K562 (cell line): ENCODE data around the gene ZCCHC8. TPM values are rescaled to one million over a fixed set of nuclear protein-coding genes. Genes with fewer than 3 reads are reported as not detected.

ENCODE experiments used
- ATAC-seq: fragments of 200-7000 bp; cut with Tn5 transposase; 3 replicates; pipeline ENCODE4 v1.9.1; 2020; ENCODE audit warnings: moderate library complexity
- BruUV-seq: library from RNA; stranded (reverse); fragments of 400-500 nt; replicated peaks from 2 replicates; lab custom pipeline; 2021; lab: Mats Ljungman, UMichigan
- CTCF ChIA-PET: fragments of 300-600 bp; formaldehyde crosslinking; extraction: SDS; loops from one replicate; lab custom pipeline; 2021; ENCODE audit warnings: low intra/inter-chr PET ratio; lab: Yijun Ruan, JAX
- POLR2A ChIA-PET: fragments of 300-600, 350-650 bp; sonication (Branson Sonifier 250); formaldehyde crosslinking; extraction: SDS; loops from one replicate; lab custom pipeline; 2021; ENCODE audit warnings: antibody characterized with exemption, inconsistent platforms; lab: Yijun Ruan, JAX
- DNase-seq, 4 experiments: peaks; one replicate each; pipeline versions ENCODE4 v3.0.0 to v3.0.0-alpha.2; 2011 to 2018; ENCODE audit warnings: low spot score in 3 of 4, mixed read lengths in 3 of 4; ENCODE audit errors: extremely low read depth in 1 of 4
- FAIRE-seq: peaks from 2 replicates; lab custom pipeline; 2011; peaks lifted over from hg19 to GRCh38; lab: Jason Lieb, UNC
- H2AFZ ChIP-seq: 2 replicates; pipeline ENCODE4 v1.6.0; 2011; ENCODE audit warnings: low read depth, low read length, control low read depth, inconsistent platforms
- H3K27ac ChIP-seq: fragments of 200-600 bp; 3 replicates; pipeline ENCODE4 v1.8.0; 2011; ENCODE audit warnings: low read depth, mild to moderate bottlenecking, control low read depth, inconsistent platforms, low read length, moderate library complexity, mixed read lengths; ENCODE audit errors: extremely low read depth
- H3K27me3 ChIP-seq, 2 experiments: fragments of 300-600 bp in 1 of 2; 2 replicates in 1 of 2; 3 replicates in 1 of 2; pipeline versions ENCODE4 v1.6.0 to v1.8.0; 2011; ENCODE audit warnings: inconsistent platforms in 2 of 2, low read length in 2 of 2, mild to moderate bottlenecking in 1 of 2, mixed read lengths in 1 of 2, moderate library complexity in 1 of 2; ENCODE audit not compliant: control insufficient read depth in 2 of 2, insufficient read depth in 2 of 2
- H3K36me3 ChIP-seq: fragments of 300-600 bp; 3 replicates; pipeline ENCODE4 v1.8.0; 2011; ENCODE audit warnings: mild to moderate bottlenecking, low read length, inconsistent platforms; ENCODE audit not compliant: control insufficient read depth, insufficient read depth
- H3K4me1 ChIP-seq, 2 experiments: fragments of 200-600 bp in 1 of 2; replicated peaks in 1 of 2; 2 replicates in 1 of 2; 3 replicates in 1 of 2; pipeline versions ENCODE4 v1.5.1 to v1.8.0; 2011; ENCODE audit warnings: inconsistent platforms in 2 of 2, low read length in 2 of 2, mild to moderate bottlenecking in 1 of 2, mixed read lengths in 1 of 2, moderate library complexity in 1 of 2; ENCODE audit not compliant: control insufficient read depth in 2 of 2, insufficient read depth in 2 of 2
- H3K4me2 ChIP-seq: 2 replicates; pipeline ENCODE4 v1.6.1; 2011; ENCODE audit warnings: low read length, control low read depth, inconsistent platforms, mixed read lengths; ENCODE audit not compliant: insufficient read depth
- H3K4me3 ChIP-seq: fragments of 200-600 bp; sonication (generic), shearing (Covaris generic); 2 replicates; pipeline ENCODE4 v1.5.1; 2016; ENCODE audit warnings: control low read depth, inconsistent platforms
- H3K79me2 ChIP-seq: fragments of 200-600 bp; 3 replicates; pipeline ENCODE4 v1.8.0; 2011; ENCODE audit warnings: low read length, inconsistent platforms; ENCODE audit not compliant: control insufficient read depth, insufficient read depth
- H3K9ac ChIP-seq, 2 experiments: 2 replicates each; pipeline versions ENCODE4 v1.6.0 to v1.6.1; 2011; ENCODE audit warnings: low read depth in 2 of 2, low read length in 2 of 2, control low read depth in 1 of 2, inconsistent platforms in 1 of 2, mild to moderate bottlenecking in 1 of 2, mixed read lengths in 1 of 2; ENCODE audit not compliant: insufficient read depth in 1 of 2
- H3K9me1 ChIP-seq: one replicate; pipeline ENCODE4 v1.6.0; 2011; ENCODE audit warnings: inconsistent platforms, mild to moderate bottlenecking, low read length, moderate library complexity; ENCODE audit not compliant: control insufficient read depth, insufficient read depth
- H3K9me3 ChIP-seq: replicated peaks from 2 replicates; pipeline ENCODE4 v1.5.1; 2011; ENCODE audit warnings: low read depth, low read length, inconsistent platforms; ENCODE audit not compliant: control insufficient read depth, insufficient read depth
- H4K20me1 ChIP-seq: replicated peaks from 2 replicates; pipeline ENCODE4 v1.6.1; 2011; ENCODE audit warnings: low read length, inconsistent platforms, mixed read lengths; ENCODE audit not compliant: control insufficient read depth, insufficient read depth
- ASH1L ChIP-seq: fragments of 450-650 bp; IDR thresholded peaks from 2 replicates; pipeline ENCODE4 v1.6.1; 2018; ENCODE audit warnings: borderline replicate concordance, mild to moderate bottlenecking, low read depth; ENCODE audit not compliant: partially characterized antibody
- GTF2A2 ChIP-seq: IDR thresholded peaks from 2 replicates; pipeline ENCODE4 v1.6.1; 2016; ENCODE audit warnings: mild to moderate bottlenecking, missing genetic modification characterization, missing compliant biosample characterization
- NCOA2 ChIP-seq, 2 experiments: fragments of 450-650 bp; IDR thresholded peaks; 2 replicates each; pipeline ENCODE4 v1.6.1; 2018; ENCODE audit warnings: mild to moderate bottlenecking in 2 of 2, moderate library complexity in 1 of 2; ENCODE audit not compliant: partially characterized antibody in 2 of 2
- POLR2H ChIP-seq: IDR thresholded peaks from 2 replicates; pipeline ENCODE4 v1.6.1; 2016; ENCODE audit warnings: missing genetic modification characterization, low read depth, mild to moderate bottlenecking, control low read depth, missing compliant biosample characterization, moderate library complexity
- ZNF431 ChIP-seq: sonication (generic); formaldehyde crosslinking; IDR thresholded peaks from 2 replicates; pipeline ENCODE4 v1.8.0; 2022; ENCODE audit warnings: mild to moderate bottlenecking, missing genetic modification reagents
- WGBS: fragments of 100-300 bp; shearing (Covaris generic); methylation state at CpG from one replicate; pipeline ENCODE4 v1.1.6; 2016; ENCODE audit warnings: low coverage, mixed read lengths; ENCODE audit not compliant: insufficient coverage; ENCODE audit errors: missing lambda C conversion rate; 5-methylcytosine and 5-hydroxymethylcytosine counted together
- in situ Hi-C: fragments of 300-500 bp; cut with MboI; formaldehyde crosslinking; loops from 4 replicates; pipeline ENCODE4 v1.15.0; 2018; ENCODE audit warnings: inconsistent platforms, mixed read lengths
- intact Hi-C: fragments of 100-400 bp; cut with micrococcal nuclease; formaldehyde crosslinking; loops from 2 replicates; pipeline ENCODE4 v1.14.2; 2022
- polyA plus RNA-seq, 8 experiments: library from polyadenylated mRNA; depleted of rRNA in 4 of 8; stranded (reverse) in 5 of 8; unstranded in 3 of 8; fragments of >200 nt; fragmentation: Nextera tagmentation in 2 of 8; fragmentation: Illumina TruSeq in 1 of 8; extraction: Ambion mirVana in 2 of 8; extraction: Trizol in 1 of 8; gene quantifications; 2 replicates each; pipeline versions ENCODE4 v1.2.1 to v1.2.3, GENCODE V29; 2011 to 2014; ENCODE audit warnings: inconsistent platforms in 1 of 8, missing spikeins in 1 of 8
- total RNA-seq, 7 experiments: library from RNA; depleted of rRNA in 6 of 7; stranded (reverse); fragments of >200 nt in 6 of 7; fragmentation: Illumina TruSeq in 2 of 7; extraction: Trizol in 2 of 7; gene quantifications; 2 replicates each; pipeline versions ENCODE4 v1.2.1 to v1.2.3, GENCODE V29; 2011 to 2021; ENCODE audit warnings: low replicate concordance in 1 of 7
- TF ChIP-seq, protein P1 (sequence below): fragments of 450-650 bp; IDR thresholded peaks from 2 replicates; pipeline ENCODE4 v1.7.1; 2018; ENCODE audit warnings: mild to moderate bottlenecking, low read depth; ENCODE audit not compliant: partially characterized antibody
- TF ChIP-seq, protein P2 (sequence below): fragments of 200-600 bp; sonication (generic); IDR thresholded peaks from one replicate; pipeline ENCODE4 v1.6.1; 2012; ENCODE audit warnings: mild to moderate bottlenecking, low read depth, low read length, inconsistent platforms

The ZCCHC8 gene
- total and polyA plus RNA-seq, 9 of the 15 experiments (the other 6 are each of a cell fraction or from before 2014, with no cell fraction given), result 14.8 to 50.9 (median 34.1) TPM

DNA sequence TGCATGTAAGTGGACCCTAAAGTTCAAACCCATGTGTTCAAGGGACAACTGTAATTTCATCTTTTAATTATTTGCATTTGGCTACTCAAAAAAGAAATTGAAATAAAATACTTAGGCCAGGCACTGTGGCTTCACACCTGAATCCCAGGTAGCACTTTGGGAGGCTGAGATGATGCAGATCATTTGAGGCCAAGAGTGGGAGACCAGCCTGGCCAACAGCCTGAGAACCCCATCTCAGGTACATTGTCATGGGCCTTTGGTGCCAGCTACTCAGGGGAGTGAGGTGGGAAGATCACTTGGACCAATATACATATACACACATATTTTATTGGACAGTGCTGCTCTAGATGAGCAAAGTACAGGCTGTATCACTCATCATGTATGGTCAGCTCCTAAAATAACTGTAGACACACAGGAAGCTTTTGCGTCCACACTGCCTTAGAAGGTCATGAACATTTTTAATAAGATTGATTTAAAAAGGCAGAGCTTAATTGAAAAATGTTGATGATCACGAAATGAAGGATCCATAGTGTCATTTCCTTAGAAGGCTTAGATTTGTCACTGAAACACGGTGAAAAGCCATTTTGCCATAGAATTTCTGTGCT, 2.5 kb upstream of the ZCCHC8 start:
- H2AFZ ChIP-seq, result no peak overlapping the region
- in situ Hi-C loops (no loop called here), intact Hi-C loops (no loop called here)
- ATAC-seq, result no peak
- no peaks in the 10 kb centered on the region for H3K9me1 ChIP-seq
- no peaks in the 10 kb centered on the region for H3K9me3 ChIP-seq
- peaks cover 25% of the 10 kb centered on the region for H3K79me2 ChIP-seq
- 0 out of 3 replicates have a peak overlapping the region, but pooled peaks have one; percentile 8 for H3K27ac ChIP-seq
- H3K27me3 ChIP-seq, result no peaks in the 10 kb centered on the region
- peaks cover 5 to 6% of the 10 kb centered on the region in 2 experiments; a peak in 3 of 5 replicates for H3K4me1 ChIP-seq
- ChIA-PET POLR2A (interaction anchor here (0.6 to 8.1 kb wide), 10 partner anchors 7 to 167 kb away, joined by 3 to 96 read pairs (median 4); partner anchors contain the start of genes KNTC1 and RSRC2), CTCF (no interaction called here)
- H3K9ac ChIP-seq, result no peak overlapping the region
- FAIRE-seq, result no peak
- BruUV-seq, result no TSS peak
- no peak for DNase-seq
- no peaks in the 10 kb centered on the region for H4K20me1 ChIP-seq
- H3K4me2 ChIP-seq, result no peak overlapping the region
- H3K4me3 ChIP-seq, result no peak overlapping the region
- H3K36me3 ChIP-seq, result peaks cover 57% of the 10 kb centered on the region
- 85% methylated on average over 3 of the region's 3 CpGs for WGBS
- TF ChIP-seq ZNF431 (CRISPR knock-in tag), result no peak
- TF ChIP-seq, protein P1, sequence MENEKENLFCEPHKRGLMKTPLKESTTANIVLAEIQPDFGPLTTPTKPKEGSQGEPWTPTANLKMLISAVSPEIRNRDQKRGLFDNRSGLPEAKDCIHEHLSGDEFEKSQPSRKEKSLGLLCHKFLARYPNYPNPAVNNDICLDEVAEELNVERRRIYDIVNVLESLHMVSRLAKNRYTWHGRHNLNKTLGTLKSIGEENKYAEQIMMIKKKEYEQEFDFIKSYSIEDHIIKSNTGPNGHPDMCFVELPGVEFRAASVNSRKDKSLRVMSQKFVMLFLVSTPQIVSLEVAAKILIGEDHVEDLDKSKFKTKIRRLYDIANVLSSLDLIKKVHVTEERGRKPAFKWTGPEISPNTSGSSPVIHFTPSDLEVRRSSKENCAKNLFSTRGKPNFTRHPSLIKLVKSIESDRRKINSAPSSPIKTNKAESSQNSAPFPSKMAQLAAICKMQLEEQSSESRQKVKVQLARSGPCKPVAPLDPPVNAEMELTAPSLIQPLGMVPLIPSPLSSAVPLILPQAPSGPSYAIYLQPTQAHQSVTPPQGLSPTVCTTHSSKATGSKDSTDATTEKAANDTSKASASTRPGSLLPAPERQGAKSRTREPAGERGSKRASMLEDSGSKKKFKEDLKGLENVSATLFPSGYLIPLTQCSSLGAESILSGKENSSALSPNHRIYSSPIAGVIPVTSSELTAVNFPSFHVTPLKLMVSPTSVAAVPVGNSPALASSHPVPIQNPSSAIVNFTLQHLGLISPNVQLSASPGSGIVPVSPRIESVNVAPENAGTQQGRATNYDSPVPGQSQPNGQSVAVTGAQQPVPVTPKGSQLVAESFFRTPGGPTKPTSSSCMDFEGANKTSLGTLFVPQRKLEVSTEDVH, result peak; percentile 10
- no peak for TF ChIP-seq ASH1L
- no peak for TF ChIP-seq GTF2A2
- TF ChIP-seq NCOA2 (IDR thresholded peaks at IDR 0.05; ENCODE audit: partially characterized antibody in 2 of 2), result no peak
- TF ChIP-seq POLR2H (tag), result peak; percentile 43; the same call in 1 of the 2 replicates
- TF ChIP-seq, protein P2, sequence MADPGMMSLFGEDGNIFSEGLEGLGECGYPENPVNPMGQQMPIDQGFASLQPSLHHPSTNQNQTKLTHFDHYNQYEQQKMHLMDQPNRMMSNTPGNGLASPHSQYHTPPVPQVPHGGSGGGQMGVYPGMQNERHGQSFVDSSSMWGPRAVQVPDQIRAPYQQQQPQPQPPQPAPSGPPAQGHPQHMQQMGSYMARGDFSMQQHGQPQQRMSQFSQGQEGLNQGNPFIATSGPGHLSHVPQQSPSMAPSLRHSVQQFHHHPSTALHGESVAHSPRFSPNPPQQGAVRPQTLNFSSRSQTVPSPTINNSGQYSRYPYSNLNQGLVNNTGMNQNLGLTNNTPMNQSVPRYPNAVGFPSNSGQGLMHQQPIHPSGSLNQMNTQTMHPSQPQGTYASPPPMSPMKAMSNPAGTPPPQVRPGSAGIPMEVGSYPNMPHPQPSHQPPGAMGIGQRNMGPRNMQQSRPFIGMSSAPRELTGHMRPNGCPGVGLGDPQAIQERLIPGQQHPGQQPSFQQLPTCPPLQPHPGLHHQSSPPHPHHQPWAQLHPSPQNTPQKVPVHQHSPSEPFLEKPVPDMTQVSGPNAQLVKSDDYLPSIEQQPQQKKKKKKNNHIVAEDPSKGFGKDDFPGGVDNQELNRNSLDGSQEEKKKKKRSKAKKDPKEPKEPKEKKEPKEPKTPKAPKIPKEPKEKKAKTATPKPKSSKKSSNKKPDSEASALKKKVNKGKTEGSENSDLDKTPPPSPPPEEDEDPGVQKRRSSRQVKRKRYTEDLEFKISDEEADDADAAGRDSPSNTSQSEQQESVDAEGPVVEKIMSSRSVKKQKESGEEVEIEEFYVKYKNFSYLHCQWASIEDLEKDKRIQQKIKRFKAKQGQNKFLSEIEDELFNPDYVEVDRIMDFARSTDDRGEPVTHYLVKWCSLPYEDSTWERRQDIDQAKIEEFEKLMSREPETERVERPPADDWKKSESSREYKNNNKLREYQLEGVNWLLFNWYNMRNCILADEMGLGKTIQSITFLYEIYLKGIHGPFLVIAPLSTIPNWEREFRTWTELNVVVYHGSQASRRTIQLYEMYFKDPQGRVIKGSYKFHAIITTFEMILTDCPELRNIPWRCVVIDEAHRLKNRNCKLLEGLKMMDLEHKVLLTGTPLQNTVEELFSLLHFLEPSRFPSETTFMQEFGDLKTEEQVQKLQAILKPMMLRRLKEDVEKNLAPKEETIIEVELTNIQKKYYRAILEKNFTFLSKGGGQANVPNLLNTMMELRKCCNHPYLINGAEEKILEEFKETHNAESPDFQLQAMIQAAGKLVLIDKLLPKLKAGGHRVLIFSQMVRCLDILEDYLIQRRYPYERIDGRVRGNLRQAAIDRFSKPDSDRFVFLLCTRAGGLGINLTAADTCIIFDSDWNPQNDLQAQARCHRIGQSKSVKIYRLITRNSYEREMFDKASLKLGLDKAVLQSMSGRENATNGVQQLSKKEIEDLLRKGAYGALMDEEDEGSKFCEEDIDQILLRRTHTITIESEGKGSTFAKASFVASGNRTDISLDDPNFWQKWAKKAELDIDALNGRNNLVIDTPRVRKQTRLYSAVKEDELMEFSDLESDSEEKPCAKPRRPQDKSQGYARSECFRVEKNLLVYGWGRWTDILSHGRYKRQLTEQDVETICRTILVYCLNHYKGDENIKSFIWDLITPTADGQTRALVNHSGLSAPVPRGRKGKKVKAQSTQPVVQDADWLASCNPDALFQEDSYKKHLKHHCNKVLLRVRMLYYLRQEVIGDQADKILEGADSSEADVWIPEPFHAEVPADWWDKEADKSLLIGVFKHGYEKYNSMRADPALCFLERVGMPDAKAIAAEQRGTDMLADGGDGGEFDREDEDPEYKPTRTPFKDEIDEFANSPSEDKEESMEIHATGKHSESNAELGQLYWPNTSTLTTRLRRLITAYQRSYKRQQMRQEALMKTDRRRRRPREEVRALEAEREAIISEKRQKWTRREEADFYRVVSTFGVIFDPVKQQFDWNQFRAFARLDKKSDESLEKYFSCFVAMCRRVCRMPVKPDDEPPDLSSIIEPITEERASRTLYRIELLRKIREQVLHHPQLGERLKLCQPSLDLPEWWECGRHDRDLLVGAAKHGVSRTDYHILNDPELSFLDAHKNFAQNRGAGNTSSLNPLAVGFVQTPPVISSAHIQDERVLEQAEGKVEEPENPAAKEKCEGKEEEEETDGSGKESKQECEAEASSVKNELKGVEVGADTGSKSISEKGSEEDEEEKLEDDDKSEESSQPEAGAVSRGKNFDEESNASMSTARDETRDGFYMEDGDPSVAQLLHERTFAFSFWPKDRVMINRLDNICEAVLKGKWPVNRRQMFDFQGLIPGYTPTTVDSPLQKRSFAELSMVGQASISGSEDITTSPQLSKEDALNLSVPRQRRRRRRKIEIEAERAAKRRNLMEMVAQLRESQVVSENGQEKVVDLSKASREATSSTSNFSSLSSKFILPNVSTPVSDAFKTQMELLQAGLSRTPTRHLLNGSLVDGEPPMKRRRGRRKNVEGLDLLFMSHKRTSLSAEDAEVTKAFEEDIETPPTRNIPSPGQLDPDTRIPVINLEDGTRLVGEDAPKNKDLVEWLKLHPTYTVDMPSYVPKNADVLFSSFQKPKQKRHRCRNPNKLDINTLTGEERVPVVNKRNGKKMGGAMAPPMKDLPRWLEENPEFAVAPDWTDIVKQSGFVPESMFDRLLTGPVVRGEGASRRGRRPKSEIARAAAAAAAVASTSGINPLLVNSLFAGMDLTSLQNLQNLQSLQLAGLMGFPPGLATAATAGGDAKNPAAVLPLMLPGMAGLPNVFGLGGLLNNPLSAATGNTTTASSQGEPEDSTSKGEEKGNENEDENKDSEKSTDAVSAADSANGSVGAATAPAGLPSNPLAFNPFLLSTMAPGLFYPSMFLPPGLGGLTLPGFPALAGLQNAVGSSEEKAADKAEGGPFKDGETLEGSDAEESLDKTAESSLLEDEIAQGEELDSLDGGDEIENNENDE, result no peak
